ENCODE results near the gene ITPA. TPM values are rescaled to one million over a fixed set of nuclear protein-coding genes. Genes with fewer than 3 reads are reported as not detected.

Gene ITPA
- total RNA-seq, 2 experiments from 2014 or later, result 70.7 to 74.0 TPM

GRCh38 chr20:3251806-3252205 lies 42.5 kb downstream of the ITPA start:
- no peak overlapping the region for H3K27ac Mint-ChIP-seq
- H3K27me3 Mint-ChIP-seq, result peaks cover 29% of the 10 kb centered on the region
- no peak overlapping the region for H3K4me3 Mint-ChIP-seq
- H3K36me3 Mint-ChIP-seq, result peaks cover 7% of the 10 kb centered on the region
- peaks cover 6% of the 10 kb centered on the region for H3K4me1 Mint-ChIP-seq
- H3K9me3 Mint-ChIP-seq, result no peaks in the 10 kb centered on the region
- no peak for DNase-seq

- Mint-ChIP-seq H3K4me3 (no peak overlapping the region), H3K27me3 (no peaks in the 10 kb centered on the region), H3K4me1 (peaks cover 4% of the 10 kb centered on the region), H3K36me3 (peaks cover 7% of the 10 kb centered on the region), H3K9me3 (no peaks in the 10 kb centered on the region), H3K27ac (no peak overlapping the region)
- no peak for DNase-seq
Observed at GRCh38 chr20:3255728-3256127, 46.4 kb downstream of the ITPA start.

DNA sequence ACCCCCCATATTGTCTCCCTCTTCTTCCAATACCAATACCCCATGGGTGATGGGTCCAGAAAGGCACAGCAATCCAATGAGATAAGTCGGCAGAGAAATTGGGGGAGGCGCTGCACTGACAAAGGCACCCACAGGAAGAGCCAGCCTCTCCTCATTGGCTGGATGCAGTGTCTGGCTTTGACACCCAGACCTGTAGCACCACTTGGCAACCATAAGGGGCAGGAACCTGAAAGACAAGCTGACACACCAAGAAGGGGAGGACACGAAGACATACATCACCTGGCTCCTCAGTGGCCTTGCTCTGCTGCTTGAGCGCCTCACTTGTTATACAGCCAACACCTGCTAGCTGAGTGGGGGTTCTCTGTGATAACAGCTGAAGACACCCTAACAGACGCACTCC lies 49.1 kb downstream of the ITPA start:
- Mint-ChIP-seq H3K9me3 (no peaks in the 10 kb centered on the region), H3K36me3 (peaks cover 7% of the 10 kb centered on the region), H3K4me3 (no peak overlapping the region)

GRCh38 chr20:3262566-3262965 lies 53.3 kb downstream of the ITPA start:
- Mint-ChIP-seq H3K4me3 (no peak overlapping the region), H3K27me3 (no peaks in the 10 kb centered on the region), H3K36me3 (peaks cover 5% of the 10 kb centered on the region), H3K27ac (no peak overlapping the region), H3K4me1 (no peaks in the 10 kb centered on the region), H3K9me3 (no peaks in the 10 kb centered on the region)
- no peak for DNase-seq

More for the DNA sequence above, 49.1 kb downstream of the ITPA start:
- H3K27ac Mint-ChIP-seq, result no peak overlapping the region
- no peaks in the 10 kb centered on the region for H3K4me1 Mint-ChIP-seq
- no peak for DNase-seq
- H3K27me3 Mint-ChIP-seq, result no peaks in the 10 kb centered on the region

- Mint-ChIP-seq H3K9me3 (no peaks in the 10 kb centered on the region), H3K27me3 (no peaks in the 10 kb centered on the region), H3K27ac (no peak overlapping the region), H3K4me3 (no peak overlapping the region), H3K36me3 (no peaks in the 10 kb centered on the region), H3K4me1 (no peaks in the 10 kb centered on the region)
- DNase-seq, result no peak
Observed at GRCh38 chr20:3270051-3270450, 60.8 kb downstream of the ITPA start.

DNA sequence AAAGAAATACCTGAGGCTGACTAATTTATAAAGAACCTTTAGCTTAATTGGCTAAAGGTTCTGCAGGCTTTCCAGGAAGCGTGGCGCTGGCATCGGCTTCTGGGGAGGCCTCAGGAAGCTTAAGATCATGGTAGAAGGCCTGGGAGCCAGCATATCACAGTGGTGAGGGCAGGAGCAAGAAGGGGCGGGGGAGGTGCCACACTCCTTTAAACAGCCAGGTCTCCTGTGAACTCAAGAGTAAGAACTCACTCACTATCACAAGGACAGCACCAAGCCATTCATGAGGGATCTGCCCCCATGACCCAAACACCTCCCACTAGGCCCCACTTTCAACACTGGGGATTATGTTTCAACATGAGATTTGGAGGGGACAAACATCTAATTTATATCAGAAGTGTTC lies 64.1 kb downstream of the ITPA start:
- no peaks in the 10 kb centered on the region for H3K27me3 Mint-ChIP-seq
- no peak for DNase-seq
- H3K9me3 Mint-ChIP-seq, result no peaks in the 10 kb centered on the region
- no peak overlapping the region for H3K27ac Mint-ChIP-seq
- no peak overlapping the region for H3K4me3 Mint-ChIP-seq
- no peaks in the 10 kb centered on the region for H3K36me3 Mint-ChIP-seq
- no peaks in the 10 kb centered on the region for H3K4me1 Mint-ChIP-seq

Other genes with a start within 250 kb of the ITPA start
- gene GNRH2, start 165.9 kb upstream of the ITPA start, total RNA-seq, result 1 to 10 TPM in 1 of 2 experiments, under 1 TPM in 1; 0.87 to 1.1 TPM
- gene MRPS26, start 163.4 kb upstream of the ITPA start, total RNA-seq, result 10 to 100 TPM; 70.9 to 72.4 TPM
- under 1 TPM in 1 of 2 experiments, not detected in 1; 0.47 TPM for gene OXT, start 137.9 kb upstream of the ITPA start, total RNA-seq
- not detected for gene AVP, start 124.8 kb upstream of the ITPA start, total RNA-seq
- gene FASTKD5, start 49.6 kb upstream of the ITPA start, total RNA-seq, result 10 to 100 TPM; 27.2 to 28.3 TPM
- gene UBOX5, start 49.6 kb upstream of the ITPA start, total RNA-seq, result 1 to 10 TPM; 4.5 to 4.9 TPM
- 1 to 10 TPM; 1.6 TPM for gene LZTS3, start 35.9 kb upstream of the ITPA start, total RNA-seq
- gene DDRGK1, start 4.8 kb upstream of the ITPA start, total RNA-seq, result 10 to 100 TPM; 58.8 to 62.0 TPM
- gene SLC4A11, start 29.7 kb downstream of the ITPA start, total RNA-seq, result 1 to 10 TPM; 1.8 to 2.9 TPM
- 1 to 10 TPM; 1.1 to 1.3 TPM for gene DNAAF9, start 198.2 kb downstream of the ITPA start, total RNA-seq

All from activated naive CD8-positive, alpha-beta T cell treated with anti-CD3 and anti-CD28 coated beads for 36 hours (primary cell).